K562 (cell line): ENCODE results near the gene STAB1. TPM values are rescaled to one million over a fixed set of nuclear protein-coding genes. Genes with fewer than 3 reads are reported as not detected.
A peak's percentile ranks its signal among the peaks of the same experiment; 100 is the strongest.

Experiments
- EGR1 ChIP-seq: fragments of 450-650 bp; conservative IDR thresholded peaks from 2 replicates; pipeline ENCODE4 v1.6.1; 2017; ENCODE audit warnings: mild to moderate bottlenecking
- FOS ChIP-seq: IDR thresholded peaks from 3 replicates; pipeline ENCODE4 v1.6.1; 2011; ENCODE audit not compliant: insufficient read length; ENCODE audit errors: extremely low read depth
- KAT8 ChIP-seq: fragments of 450-650 bp; IDR thresholded peaks from 2 replicates; pipeline ENCODE4 v1.6.1; 2016; ENCODE audit warnings: low read depth, mild to moderate bottlenecking
- MCM3 ChIP-seq: fragments of 450-650 bp; IDR thresholded peaks from 2 replicates; pipeline ENCODE4 v1.6.1; 2016
- POU5F1 ChIP-seq: fragments of 150-350 bp; IDR thresholded peaks from 2 replicates; pipeline ENCODE4 v1.6.1; 2014; ENCODE audit warnings: borderline replicate concordance, low read length, low read depth, mild to moderate bottlenecking; ENCODE audit not compliant: partially characterized antibody
- PTRF ChIP-seq: fragments of 450-650 bp; IDR thresholded peaks from 2 replicates; pipeline ENCODE4 v1.6.1; 2016; ENCODE audit warnings: mild to moderate bottlenecking, missing genetic modification characterization, missing compliant biosample characterization
- RBM25 ChIP-seq: fragments of 200-400 bp; formaldehyde crosslinking; IDR thresholded peaks from 2 replicates; pipeline ENCODE4 v1.6.1; 2018; ENCODE audit warnings: low read length, low read depth, moderate library complexity; ENCODE audit not compliant: severe bottlenecking
- RHOXF2B ChIP-seq: fragments of 250-450 bp; sonication (Bioruptor Pico); conservative IDR thresholded peaks from 2 replicates; pipeline ENCODE4 v1.5.1; 2021
- SMARCC2 ChIP-seq: fragments of 450-650 bp; IDR thresholded peaks from 2 replicates; pipeline ENCODE4 v1.6.1; 2017; ENCODE audit warnings: antibody characterized with exemption, moderate library complexity, mild to moderate bottlenecking, low read depth
- TBP ChIP-seq: optimal IDR thresholded peaks from 2 replicates; pipeline ENCODE3; 2011; ENCODE audit warnings: low read depth, low read length, improper control_type of control experiment
- USF1 ChIP-seq: sonication (generic); formaldehyde crosslinking; IDR thresholded peaks from 2 replicates; pipeline ENCODE4 v1.9.0; 2022; ENCODE audit warnings: mild to moderate bottlenecking, missing genetic modification reagents
- ZNF518B ChIP-seq: fragments of 250-450 bp; sonication (Bioruptor Pico); IDR thresholded peaks from 2 replicates; pipeline ENCODE4 v1.5.0; 2021; ENCODE audit warnings: mild to moderate bottlenecking, moderate library complexity
- polyA plus RNA-seq, 8 experiments: library from polyadenylated mRNA; depleted of rRNA in 4 of 8; stranded (reverse) in 5 of 8; unstranded in 3 of 8; fragments of >200 nt; fragmentation: Nextera tagmentation in 2 of 8; fragmentation: Illumina TruSeq in 1 of 8; extraction: Ambion mirVana in 2 of 8; extraction: Trizol in 1 of 8; gene quantifications; 2 replicates each; pipeline versions ENCODE4 v1.2.1 to v1.2.3, GENCODE V29; 2011 to 2014; ENCODE audit warnings: inconsistent platforms in 1 of 8, missing spikeins in 1 of 8
- total RNA-seq, 7 experiments: library from RNA; depleted of rRNA in 6 of 7; stranded (reverse); fragments of >200 nt in 6 of 7; fragmentation: Illumina TruSeq in 2 of 7; extraction: Trizol in 2 of 7; gene quantifications; 2 replicates each; pipeline versions ENCODE4 v1.2.1 to v1.2.3, GENCODE V29; 2011 to 2021; ENCODE audit warnings: low replicate concordance in 1 of 7
- TF ChIP-seq, protein P1 (sequence below): fragments of 450-650 bp; IDR thresholded peaks from 2 replicates; pipeline ENCODE4 v1.6.1; 2016; ENCODE audit warnings: low read depth, mild to moderate bottlenecking, moderate library complexity
- TF ChIP-seq, protein P2 (sequence below), 2 experiments: fragments of 450-650 bp in 1 of 2; sonication (generic) in 1 of 2; formaldehyde crosslinking in 1 of 2; IDR thresholded peaks; 2 replicates each; pipeline versions ENCODE4 v1.7.1 to v1.9.0; 2016 to 2022; ENCODE audit warnings: inconsistent platforms in 1 of 2, mild to moderate bottlenecking in 1 of 2, missing genetic modification reagents in 1 of 2
- TF ChIP-seq, protein P3 (sequence below): fragments of 250-450 bp; sonication (Bioruptor Pico); IDR thresholded peaks from 2 replicates; pipeline ENCODE4 v1.8.0; 2021; ENCODE audit warnings: moderate library complexity, mild to moderate bottlenecking, inconsistent platforms

The STAB1 gene
- total and polyA plus RNA-seq, 9 of the 15 experiments (the other 6 are each of a cell fraction or from before 2014, with no cell fraction given) = 0.20 to 3.9 (median 1.2) TPM

DNA sequence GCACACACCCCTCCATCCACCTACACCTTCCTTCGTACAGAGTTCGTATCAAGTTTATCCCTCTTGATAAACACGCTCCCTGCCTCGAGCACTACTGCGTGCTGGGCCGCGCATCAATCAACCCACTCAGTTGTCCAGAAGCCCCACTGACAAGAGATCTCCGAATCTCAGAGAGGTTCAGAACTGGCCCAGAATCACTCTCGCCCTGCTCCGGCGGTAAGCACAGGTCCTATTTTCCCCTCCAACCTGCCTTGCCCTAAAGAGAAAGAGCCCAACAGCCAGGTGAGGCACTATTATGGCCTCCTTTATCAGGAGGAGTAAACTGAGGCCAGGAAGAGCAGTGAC lies 40.2 kb upstream of the STAB1 start (continued):
- TF ChIP-seq PTRF (tag) (no peak), TBP (no peak), USF1 (CRISPR knock-in tag) (no peak), RHOXF2B (CRISPR knock-in tag) (no peak), ZNF518B (CRISPR knock-in tag) (no peak), KAT8 (no peak), SMARCC2 (no peak), POU5F1 (no peak), MCM3 (no peak), FOS (no peak), EGR1 (no peak), RBM25 (no peak)
- TF ChIP-seq, protein P1, sequence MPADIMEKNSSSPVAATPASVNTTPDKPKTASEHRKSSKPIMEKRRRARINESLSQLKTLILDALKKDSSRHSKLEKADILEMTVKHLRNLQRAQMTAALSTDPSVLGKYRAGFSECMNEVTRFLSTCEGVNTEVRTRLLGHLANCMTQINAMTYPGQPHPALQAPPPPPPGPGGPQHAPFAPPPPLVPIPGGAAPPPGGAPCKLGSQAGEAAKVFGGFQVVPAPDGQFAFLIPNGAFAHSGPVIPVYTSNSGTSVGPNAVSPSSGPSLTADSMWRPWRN = no peak
- TF ChIP-seq, protein P2, sequence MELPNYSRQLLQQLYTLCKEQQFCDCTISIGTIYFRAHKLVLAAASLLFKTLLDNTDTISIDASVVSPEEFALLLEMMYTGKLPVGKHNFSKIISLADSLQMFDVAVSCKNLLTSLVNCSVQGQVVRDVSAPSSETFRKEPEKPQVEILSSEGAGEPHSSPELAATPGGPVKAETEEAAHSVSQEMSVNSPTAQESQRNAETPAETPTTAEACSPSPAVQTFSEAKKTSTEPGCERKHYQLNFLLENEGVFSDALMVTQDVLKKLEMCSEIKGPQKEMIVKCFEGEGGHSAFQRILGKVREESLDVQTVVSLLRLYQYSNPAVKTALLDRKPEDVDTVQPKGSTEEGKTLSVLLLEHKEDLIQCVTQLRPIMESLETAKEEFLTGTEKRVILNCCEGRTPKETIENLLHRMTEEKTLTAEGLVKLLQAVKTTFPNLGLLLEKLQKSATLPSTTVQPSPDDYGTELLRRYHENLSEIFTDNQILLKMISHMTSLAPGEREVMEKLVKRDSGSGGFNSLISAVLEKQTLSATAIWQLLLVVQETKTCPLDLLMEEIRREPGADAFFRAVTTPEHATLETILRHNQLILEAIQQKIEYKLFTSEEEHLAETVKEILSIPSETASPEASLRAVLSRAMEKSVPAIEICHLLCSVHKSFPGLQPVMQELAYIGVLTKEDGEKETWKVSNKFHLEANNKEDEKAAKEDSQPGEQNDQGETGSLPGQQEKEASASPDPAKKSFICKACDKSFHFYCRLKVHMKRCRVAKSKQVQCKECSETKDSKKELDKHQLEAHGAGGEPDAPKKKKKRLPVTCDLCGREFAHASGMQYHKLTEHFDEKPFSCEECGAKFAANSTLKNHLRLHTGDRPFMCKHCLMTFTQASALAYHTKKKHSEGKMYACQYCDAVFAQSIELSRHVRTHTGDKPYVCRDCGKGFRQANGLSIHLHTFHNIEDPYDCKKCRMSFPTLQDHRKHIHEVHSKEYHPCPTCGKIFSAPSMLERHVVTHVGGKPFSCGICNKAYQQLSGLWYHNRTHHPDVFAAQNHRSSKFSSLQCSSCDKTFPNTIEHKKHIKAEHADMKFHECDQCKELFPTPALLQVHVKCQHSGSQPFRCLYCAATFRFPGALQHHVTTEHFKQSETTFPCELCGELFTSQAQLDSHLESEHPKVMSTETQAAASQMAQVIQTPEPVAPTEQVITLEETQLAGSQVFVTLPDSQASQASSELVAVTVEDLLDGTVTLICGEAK (IDR thresholded peaks at IDR 0.05) = 0 out of 2 replicates have a peak, but pooled peaks have one; percentile 8
- TF ChIP-seq, protein P2 (CRISPR knock-in tag; IDR thresholded peaks at IDR 0.05) = no peak
- TF ChIP-seq, protein P3, sequence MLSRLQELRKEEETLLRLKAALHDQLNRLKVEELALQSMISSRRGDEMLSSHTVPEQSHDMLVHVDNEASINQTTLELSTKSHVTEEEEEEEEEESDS (CRISPR knock-in tag) = no peak
